HEK293 (cell line): ENCODE measurements around the gene LPAR2.
A peak's percentile ranks its signal among the peaks of the same experiment; 100 is the strongest.

Experiments
- ZNF394 ChIP-seq: fragments of 450-650 bp; formaldehyde crosslinking; IDR thresholded peaks from 2 replicates; pipeline ENCODE4 v1.5.1; 2016; ENCODE audit warnings: missing biosample characterization, missing genetic modification characterization, mild to moderate bottlenecking, moderate library complexity, borderline replicate concordance
- ZNF624 ChIP-seq: fragments of 450-650 bp; formaldehyde crosslinking; IDR thresholded peaks from 2 replicates; pipeline ENCODE4 v1.5.1; 2017; ENCODE audit warnings: missing biosample characterization, missing genetic modification characterization
- ZNF654 ChIP-seq: fragments of 450-650 bp; formaldehyde crosslinking; IDR thresholded peaks from 2 replicates; pipeline ENCODE4 v1.5.1; 2016; ENCODE audit warnings: low read depth, missing biosample characterization, missing genetic modification characterization
- TF ChIP-seq, protein P1 (sequence below): fragments of 450-650 bp; formaldehyde crosslinking; IDR thresholded peaks from 2 replicates; pipeline ENCODE4 v1.5.1; 2016; ENCODE audit warnings: missing biosample characterization, missing genetic modification characterization, low read depth
- TF ChIP-seq, protein P2 (sequence below): fragments of 450-650 bp; formaldehyde crosslinking; IDR thresholded peaks from 2 replicates; pipeline ENCODE4 v1.5.1; 2016; ENCODE audit warnings: missing biosample characterization, missing genetic modification characterization
- TF ChIP-seq, protein P3 (sequence below): fragments of 450-650 bp; formaldehyde crosslinking; IDR thresholded peaks from 2 replicates; pipeline ENCODE4 v1.5.1; 2016; ENCODE audit warnings: missing biosample characterization, missing genetic modification characterization

DNA sequence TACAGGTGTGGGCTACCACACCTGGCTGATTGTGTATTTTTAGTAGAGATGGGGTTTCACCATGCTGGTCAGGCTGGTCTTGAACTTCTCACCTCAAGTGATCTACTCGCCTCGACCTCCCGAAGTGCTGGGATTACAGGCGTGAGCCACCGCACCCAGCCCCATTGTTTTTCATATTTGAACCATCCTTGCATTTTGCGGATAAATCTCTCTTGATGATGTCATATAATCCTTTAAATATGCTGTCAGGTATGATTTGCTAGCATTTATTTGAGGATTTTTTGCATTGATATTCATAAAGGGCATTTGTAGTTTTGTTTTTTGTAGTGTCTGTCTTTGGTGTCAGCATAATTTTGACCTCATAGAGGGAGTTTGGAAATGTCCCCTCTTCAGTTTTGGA lies 46.3 kb upstream of the LPAR2 start:
- TF ChIP-seq, protein P1, sequence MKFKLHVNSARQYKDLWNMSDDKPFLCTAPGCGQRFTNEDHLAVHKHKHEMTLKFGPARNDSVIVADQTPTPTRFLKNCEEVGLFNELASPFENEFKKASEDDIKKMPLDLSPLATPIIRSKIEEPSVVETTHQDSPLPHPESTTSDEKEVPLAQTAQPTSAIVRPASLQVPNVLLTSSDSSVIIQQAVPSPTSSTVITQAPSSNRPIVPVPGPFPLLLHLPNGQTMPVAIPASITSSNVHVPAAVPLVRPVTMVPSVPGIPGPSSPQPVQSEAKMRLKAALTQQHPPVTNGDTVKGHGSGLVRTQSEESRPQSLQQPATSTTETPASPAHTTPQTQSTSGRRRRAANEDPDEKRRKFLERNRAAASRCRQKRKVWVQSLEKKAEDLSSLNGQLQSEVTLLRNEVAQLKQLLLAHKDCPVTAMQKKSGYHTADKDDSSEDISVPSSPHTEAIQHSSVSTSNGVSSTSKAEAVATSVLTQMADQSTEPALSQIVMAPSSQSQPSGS (tag by site-specific recombination), result peak; percentile 49; the same call in 1 of the 2 replicates
- TF ChIP-seq ZNF394 (tag by site-specific recombination), result no peak
- TF ChIP-seq, protein P2, sequence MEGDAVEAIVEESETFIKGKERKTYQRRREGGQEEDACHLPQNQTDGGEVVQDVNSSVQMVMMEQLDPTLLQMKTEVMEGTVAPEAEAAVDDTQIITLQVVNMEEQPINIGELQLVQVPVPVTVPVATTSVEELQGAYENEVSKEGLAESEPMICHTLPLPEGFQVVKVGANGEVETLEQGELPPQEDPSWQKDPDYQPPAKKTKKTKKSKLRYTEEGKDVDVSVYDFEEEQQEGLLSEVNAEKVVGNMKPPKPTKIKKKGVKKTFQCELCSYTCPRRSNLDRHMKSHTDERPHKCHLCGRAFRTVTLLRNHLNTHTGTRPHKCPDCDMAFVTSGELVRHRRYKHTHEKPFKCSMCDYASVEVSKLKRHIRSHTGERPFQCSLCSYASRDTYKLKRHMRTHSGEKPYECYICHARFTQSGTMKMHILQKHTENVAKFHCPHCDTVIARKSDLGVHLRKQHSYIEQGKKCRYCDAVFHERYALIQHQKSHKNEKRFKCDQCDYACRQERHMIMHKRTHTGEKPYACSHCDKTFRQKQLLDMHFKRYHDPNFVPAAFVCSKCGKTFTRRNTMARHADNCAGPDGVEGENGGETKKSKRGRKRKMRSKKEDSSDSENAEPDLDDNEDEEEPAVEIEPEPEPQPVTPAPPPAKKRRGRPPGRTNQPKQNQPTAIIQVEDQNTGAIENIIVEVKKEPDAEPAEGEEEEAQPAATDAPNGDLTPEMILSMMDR (tag by site-specific recombination), result no peak
- TF ChIP-seq, protein P3, sequence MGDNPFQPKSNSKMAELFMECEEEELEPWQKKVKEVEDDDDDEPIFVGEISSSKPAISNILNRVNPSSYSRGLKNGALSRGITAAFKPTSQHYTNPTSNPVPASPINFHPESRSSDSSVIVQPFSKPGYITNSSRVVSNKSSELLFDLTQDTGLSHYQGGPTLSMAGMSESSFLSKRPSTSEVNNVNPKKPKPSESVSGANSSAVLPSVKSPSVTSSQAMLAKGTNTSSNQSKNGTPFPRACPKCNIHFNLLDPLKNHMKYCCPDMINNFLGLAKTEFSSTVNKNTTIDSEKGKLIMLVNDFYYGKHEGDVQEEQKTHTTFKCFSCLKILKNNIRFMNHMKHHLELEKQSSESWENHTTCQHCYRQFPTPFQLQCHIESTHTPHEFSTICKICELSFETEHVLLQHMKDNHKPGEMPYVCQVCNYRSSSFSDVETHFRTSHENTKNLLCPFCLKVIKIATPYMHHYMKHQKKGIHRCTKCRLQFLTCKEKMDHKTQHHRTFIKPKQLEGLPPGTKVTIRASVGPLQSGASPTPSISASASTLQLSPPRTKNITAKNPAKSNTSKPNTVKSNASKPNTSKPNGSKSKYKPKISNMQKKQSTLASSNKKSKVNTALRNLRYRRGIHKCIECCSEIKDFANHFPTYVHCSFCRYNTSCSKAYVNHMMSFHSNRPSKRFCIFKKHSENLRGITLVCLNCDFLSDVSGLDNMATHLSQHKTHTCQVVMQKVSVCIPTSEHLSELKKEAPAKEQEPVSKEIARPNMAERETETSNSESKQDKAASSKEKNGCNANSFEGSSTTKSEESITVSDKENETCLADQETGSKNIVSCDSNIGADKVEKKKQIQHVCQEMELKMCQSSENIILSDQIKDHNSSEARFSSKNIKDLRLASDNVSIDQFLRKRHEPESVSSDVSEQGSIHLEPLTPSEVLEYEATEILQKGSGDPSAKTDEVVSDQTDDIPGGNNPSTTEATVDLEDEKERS, result no peak
- no peak for TF ChIP-seq ZNF624 (tag by site-specific recombination)
- TF ChIP-seq ZNF654 (tag by site-specific recombination), result no peak
